NT2/D1 (cell line): ENCODE data around the gene VTI1A.

ENCODE experiments used
- DNase-seq: peaks from one replicate; pipeline ENCODE4 v3.0.0-alpha.2; 2011; ENCODE audit warnings: low read depth, low spot score
- H3K27me3 ChIP-seq: 2 replicates; pipeline ENCODE4 v1.6.0; 2011; ENCODE audit warnings: mild to moderate bottlenecking; ENCODE audit not compliant: insufficient read length, insufficient read depth
- H3K36me3 ChIP-seq: 2 replicates; pipeline ENCODE4 v1.6.1; 2011; ENCODE audit warnings: mild to moderate bottlenecking, low read length, mixed read lengths; ENCODE audit not compliant: insufficient read depth, insufficient read length
- H3K4me1 ChIP-seq: 2 replicates; pipeline ENCODE4 v1.5.1; 2011; ENCODE audit not compliant: insufficient read depth, insufficient read length
- H3K4me3 ChIP-seq: 2 replicates; pipeline ENCODE4 v1.5.1; 2011; ENCODE audit warnings: low read depth; ENCODE audit not compliant: insufficient read length
- H3K9ac ChIP-seq: 2 replicates; pipeline ENCODE4 v1.6.0; 2011; ENCODE audit warnings: low read depth; ENCODE audit not compliant: insufficient read length
- H3K9me3 ChIP-seq: 2 replicates; pipeline ENCODE4 v1.5.1; 2011; ENCODE audit warnings: mild to moderate bottlenecking, low read length; ENCODE audit not compliant: insufficient read depth
- SUZ12 ChIP-seq: IDR thresholded peaks from 2 replicates; pipeline ENCODE4 v1.6.1; 2011; ENCODE audit not compliant: insufficient read length, insufficient read depth; ENCODE audit errors: extremely low read depth
- YY1 ChIP-seq: IDR thresholded peaks from 2 replicates; pipeline ENCODE4 v1.6.1; 2011; ENCODE audit not compliant: insufficient read length, insufficient read depth
- ZNF274 ChIP-seq: IDR thresholded peaks from 2 replicates; pipeline ENCODE4 v1.6.1; 2011; ENCODE audit warnings: mild to moderate bottlenecking, low read depth, low read length

The VTI1A gene

DNA sequence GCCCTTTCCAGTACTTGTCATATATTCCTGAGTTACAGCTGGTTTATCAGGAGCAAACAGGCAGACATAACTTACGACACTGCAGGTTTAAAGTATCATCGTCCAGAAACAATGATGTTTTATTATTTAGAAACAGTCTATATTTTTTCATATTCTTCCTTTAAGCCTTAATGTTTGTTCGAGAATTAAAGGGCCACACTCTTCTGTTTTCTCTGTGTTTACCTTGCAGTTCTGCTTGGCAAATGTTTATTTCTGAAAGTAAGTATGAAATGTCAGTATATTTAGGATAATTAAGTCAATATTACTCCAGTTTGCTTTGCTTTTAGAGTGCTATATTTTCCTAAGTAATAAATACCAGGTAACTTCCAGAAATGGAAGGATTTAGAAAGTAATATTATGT is 115.1 kb downstream of the VTI1A start:
- TF ChIP-seq ZNF274 (no peak), YY1 (no peak), SUZ12 (no peak)
- H3K36me3 ChIP-seq, result no peaks in the 10 kb centered on the region
- DNase-seq, result no peak
- H3K9me3 ChIP-seq, result no peaks in the 10 kb centered on the region
- H3K9ac ChIP-seq, result no peak overlapping the region
- no peaks in the 10 kb centered on the region for H3K27me3 ChIP-seq
- H3K4me3 ChIP-seq, result no peak overlapping the region
- no peaks in the 10 kb centered on the region for H3K4me1 ChIP-seq

GRCh38 chr10:112562809-112563663 is 116.0 kb downstream of the VTI1A start:
- no peaks in the 10 kb centered on the region for H3K36me3 ChIP-seq
- no peak overlapping the region for H3K4me3 ChIP-seq
- no peaks in the 10 kb centered on the region for H3K4me1 ChIP-seq
- no peak overlapping the region for H3K9ac ChIP-seq
- TF ChIP-seq ZNF274 (no peak), SUZ12 (no peak)
- H3K27me3 ChIP-seq, result no peaks in the 10 kb centered on the region
- DNase-seq, result no peak
- no peaks in the 10 kb centered on the region for H3K9me3 ChIP-seq

- H3K36me3 ChIP-seq, result no peaks in the 10 kb centered on the region
- no peaks in the 10 kb centered on the region for H3K4me1 ChIP-seq
- no peaks in the 10 kb centered on the region for H3K27me3 ChIP-seq
- no peak for DNase-seq
- TF ChIP-seq ZNF274, result no peak
- no peak for TF ChIP-seq YY1
- no peak for TF ChIP-seq SUZ12
- H3K9ac ChIP-seq, result no peak overlapping the region
- H3K4me3 ChIP-seq, result no peak overlapping the region
- no peaks in the 10 kb centered on the region for H3K9me3 ChIP-seq
These were observed 117.3 kb downstream of the VTI1A start for GRCh38 chr10:112564337-112564736.

DNA sequence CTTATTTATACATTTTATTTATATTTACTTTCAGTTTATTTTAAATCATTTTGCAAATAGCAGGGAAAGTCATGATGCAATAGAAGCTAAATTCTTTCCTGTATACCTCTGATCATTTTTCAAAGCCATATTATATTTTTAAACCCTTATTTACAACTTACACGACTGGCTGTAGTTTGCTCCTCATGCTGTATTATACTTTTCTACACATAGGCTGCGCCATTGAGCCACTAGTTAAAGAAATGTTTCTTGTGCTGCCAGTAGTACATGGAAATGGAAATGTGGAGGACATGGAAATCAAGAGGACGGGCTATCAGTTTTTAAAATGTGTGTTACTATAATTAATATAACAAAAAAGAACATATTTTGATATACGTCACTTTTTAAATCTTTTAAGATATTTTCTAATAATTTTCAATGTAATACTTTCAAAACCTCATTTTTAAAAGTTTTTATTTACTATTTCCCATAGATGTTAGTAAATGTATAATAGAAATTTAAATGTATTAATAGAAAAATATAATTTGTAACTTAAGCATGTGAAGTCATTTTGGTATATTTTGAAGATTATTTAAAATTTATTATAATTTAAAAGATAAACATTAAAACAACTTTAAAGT is 118.5 kb downstream of the VTI1A start:
- no peak overlapping the region for H3K9ac ChIP-seq
- H3K9me3 ChIP-seq, result no peaks in the 10 kb centered on the region
- DNase-seq, result peak; percentile 36
- no peak for TF ChIP-seq SUZ12
- no peak for TF ChIP-seq ZNF274
- no peak for TF ChIP-seq YY1
- H3K4me3 ChIP-seq, result no peak overlapping the region
- H3K36me3 ChIP-seq, result no peaks in the 10 kb centered on the region
- H3K27me3 ChIP-seq, result no peaks in the 10 kb centered on the region
- H3K4me1 ChIP-seq, result no peaks in the 10 kb centered on the region

GRCh38 chr10:112570585-112570984 is 123.6 kb downstream of the VTI1A start:
- TF ChIP-seq YY1 (no peak), SUZ12 (no peak), ZNF274 (no peak)

GRCh38 chr10:112579578-112579977 is 132.6 kb downstream of the VTI1A start:
- TF ChIP-seq YY1 (no peak), SUZ12 (no peak), ZNF274 (no peak)
- Histone ChIP-seq H3K9me3 (no peaks in the 10 kb centered on the region), H3K4me3 (no peak overlapping the region)

More at GRCh38 chr10:112570585-112570984, 123.6 kb downstream of the VTI1A start:
- Histone ChIP-seq H3K9ac (no peak overlapping the region), H3K36me3 (no peaks in the 10 kb centered on the region), H3K27me3 (no peaks in the 10 kb centered on the region), H3K4me3 (no peak overlapping the region), H3K9me3 (no peaks in the 10 kb centered on the region; the same call in 1 of the 2 replicates), H3K4me1 (no peaks in the 10 kb centered on the region)
- DNase-seq, result no peak

DNA sequence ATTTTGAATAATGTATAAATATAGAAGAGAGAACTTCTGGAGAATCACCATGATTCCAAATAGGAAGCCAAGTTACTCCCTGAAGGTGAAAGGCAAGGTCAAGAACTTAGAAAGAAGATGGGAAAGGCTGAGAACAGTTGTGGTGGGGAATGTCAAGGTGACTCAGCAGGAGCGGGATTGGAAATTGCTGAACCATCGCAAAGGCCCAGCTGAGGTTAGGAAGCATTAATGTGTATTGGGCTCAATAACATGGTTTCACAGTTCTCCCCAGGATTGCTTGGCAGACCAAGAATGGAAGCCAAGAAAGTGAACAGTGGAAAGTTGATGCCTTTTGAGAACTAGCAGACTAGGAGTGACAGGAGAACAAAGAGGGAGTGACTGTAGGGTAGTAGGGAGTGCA is 133.3 kb downstream of the VTI1A start:
- Histone ChIP-seq H3K4me1 (no peaks in the 10 kb centered on the region), H3K36me3 (peaks cover 2% of the 10 kb centered on the region), H3K27me3 (no peaks in the 10 kb centered on the region), H3K4me3 (no peak overlapping the region), H3K9me3 (no peaks in the 10 kb centered on the region), H3K9ac (no peak overlapping the region)
- no peak for DNase-seq
- no peak for TF ChIP-seq ZNF274
- TF ChIP-seq YY1, result no peak
- no peak for TF ChIP-seq SUZ12

More at GRCh38 chr10:112579578-112579977, 132.6 kb downstream of the VTI1A start:
- peaks cover 2% of the 10 kb centered on the region for H3K36me3 ChIP-seq
- no peak for DNase-seq
- no peak overlapping the region for H3K9ac ChIP-seq
- H3K4me1 ChIP-seq, result no peaks in the 10 kb centered on the region
- H3K27me3 ChIP-seq, result no peaks in the 10 kb centered on the region
